Suprapubic skin (tissue), 4 donors: ENCODE data around the gene RBP2. TPM values are rescaled to one million over a fixed set of nuclear protein-coding genes. Genes with fewer than 3 reads are reported as not detected.

Experiments
- DNase-seq, 2 donors: peaks; one replicate each; pipeline ENCODE4 v3.0.0-alpha.2; 2019; ENCODE audit warnings: low spot score in 2 of 2
- H3K27ac ChIP-seq: fragments of 200-600 bp; sonication (generic); one replicate; pipeline ENCODE4 v1.5.1; 2019
- H3K27me3 ChIP-seq: fragments of 200-600 bp; sonication (generic); one replicate; pipeline ENCODE4 v1.5.1; 2019
- H3K36me3 ChIP-seq: fragments of 200-600 bp; sonication (generic); one replicate; pipeline ENCODE4 v1.5.1; 2019
- H3K4me1 ChIP-seq: fragments of 200-600 bp; sonication (generic); one replicate; pipeline ENCODE4 v1.5.1; 2019
- H3K4me3 ChIP-seq: fragments of 200-600 bp; sonication (generic); one replicate; pipeline ENCODE4 v1.5.1; 2019; ENCODE audit warnings: mild to moderate bottlenecking
- H3K9me3 ChIP-seq: fragments of 200-600 bp; sonication (generic); one replicate; pipeline ENCODE4 v1.5.1; 2019
- CTCF ChIP-seq, 2 donors: fragments of 200-600 bp in 1 of 2; fragments of 450-650 bp in 1 of 2; sonication (generic) in 1 of 2; IDR thresholded peaks; one replicate each; pipeline ENCODE4 v1.5.1; 2016 to 2019; ENCODE audit warnings: antibody characterized with exemption in 2 of 2, mild to moderate bottlenecking in 1 of 2, moderate library complexity in 1 of 2
- EP300 ChIP-seq: sonication (generic); formaldehyde crosslinking; IDR thresholded peaks from one replicate; pipeline ENCODE4 v1.6.1; 2017; ENCODE audit warnings: antibody characterized with exemption
- POLR2A ChIP-seq, 2 donors: fragments of 450-650 bp; IDR thresholded peaks; one replicate each; pipeline ENCODE4 v1.6.1; 2017; ENCODE audit warnings: antibody characterized with exemption in 2 of 2, mild to moderate bottlenecking in 2 of 2, moderate library complexity in 2 of 2
- POLR2AphosphoS5 ChIP-seq, 3 donors: sonication (generic); formaldehyde crosslinking; IDR thresholded peaks; one replicate each; pipeline ENCODE4 v1.6.1; 2017; ENCODE audit warnings: antibody characterized with exemption in 3 of 3
- WGBS: methylation state at CpG from one replicate; pipeline ENCODE4 v1.1.5; 2018; 5-methylcytosine and 5-hydroxymethylcytosine counted together
- total RNA-seq, 4 donors: library from RNA; depleted of rRNA; stranded (reverse); fragments of >200 nt; gene quantifications; one replicate each; pipeline ENCODE4 v1.1.0, GENCODE V29; 2016

Gene RBP2
- total RNA-seq, 4 donors from 2014 or later: not detected

- no peaks in the 10 kb centered on the region for H3K9me3 ChIP-seq
- H3K27ac ChIP-seq: no peak overlapping the region
- no peaks in the 10 kb centered on the region for H3K4me1 ChIP-seq
- no peak for DNase-seq
- TF ChIP-seq CTCF (IDR thresholded peaks at IDR 0.05): no peak
- no peak for TF ChIP-seq EP300
- TF ChIP-seq POLR2AphosphoS5 (IDR thresholded peaks at IDR 0.05): no peak
- TF ChIP-seq POLR2A (IDR thresholded peaks at IDR 0.05): no peak
- H3K4me3 ChIP-seq: no peak overlapping the region
- WGBS: 81% methylated on average over 2 of the region's 2 CpGs
- H3K27me3 ChIP-seq: no peaks in the 10 kb centered on the region
- peaks cover under 1% of the 10 kb centered on the region for H3K36me3 ChIP-seq
Measured at GRCh38 chr3:139499536-139499935, 23.2 kb upstream of the RBP2 start.

GRCh38 chr3:139493826-139494385 lies 17.6 kb upstream of the RBP2 start:
- no peak overlapping the region for H3K27ac ChIP-seq
- H3K9me3 ChIP-seq: no peaks in the 10 kb centered on the region
- H3K36me3 ChIP-seq: peaks cover 3% of the 10 kb centered on the region
- no peak overlapping the region for H3K4me3 ChIP-seq
- no peaks in the 10 kb centered on the region for H3K27me3 ChIP-seq
- 86% methylated on average over 1 of the region's 6 CpGs for WGBS
- TF ChIP-seq POLR2AphosphoS5 (IDR thresholded peaks at IDR 0.05): no peak
- TF ChIP-seq EP300: no peak
- no peak for TF ChIP-seq POLR2A (IDR thresholded peaks at IDR 0.05)
- TF ChIP-seq CTCF (IDR thresholded peaks at IDR 0.05): no peak
- H3K4me1 ChIP-seq: no peaks in the 10 kb centered on the region
- no peak for DNase-seq

GRCh38 chr3:139491966-139492365 lies 15.7 kb upstream of the RBP2 start:
- TF ChIP-seq POLR2AphosphoS5 (IDR thresholded peaks at IDR 0.05): no peak
- no peak for TF ChIP-seq POLR2A (IDR thresholded peaks at IDR 0.05)
- TF ChIP-seq CTCF (IDR thresholded peaks at IDR 0.05): no peak
- TF ChIP-seq EP300: no peak
- H3K36me3 ChIP-seq: peaks cover 3% of the 10 kb centered on the region
- peaks cover 3% of the 10 kb centered on the region for H3K9me3 ChIP-seq
- no peak overlapping the region for H3K4me3 ChIP-seq
- no peak for DNase-seq
- H3K4me1 ChIP-seq: no peaks in the 10 kb centered on the region
- H3K27ac ChIP-seq: no peak overlapping the region
- 80% methylated on average over 1 of the region's 1 CpG for WGBS
- no peaks in the 10 kb centered on the region for H3K27me3 ChIP-seq

GRCh38 chr3:139491027-139491700 lies 14.8 kb upstream of the RBP2 start:
- no peak overlapping the region for H3K4me3 ChIP-seq
- H3K27ac ChIP-seq: no peak overlapping the region
- WGBS: no CpG with 5 or more reads among the region's 1 CpG
- H3K27me3 ChIP-seq: no peaks in the 10 kb centered on the region
- peaks cover 3% of the 10 kb centered on the region for H3K36me3 ChIP-seq
- no peak for DNase-seq
- no peaks in the 10 kb centered on the region for H3K4me1 ChIP-seq
- TF ChIP-seq POLR2A (IDR thresholded peaks at IDR 0.05) (no peak), POLR2AphosphoS5 (IDR thresholded peaks at IDR 0.05) (no peak), CTCF (IDR thresholded peaks at IDR 0.05) (no peak), EP300 (no peak)
- H3K9me3 ChIP-seq: peaks cover 3% of the 10 kb centered on the region

- no peak for DNase-seq
- H3K27me3 ChIP-seq: no peaks in the 10 kb centered on the region
- H3K27ac ChIP-seq: no peak overlapping the region
- TF ChIP-seq POLR2AphosphoS5 (IDR thresholded peaks at IDR 0.05) (no peak), POLR2A (IDR thresholded peaks at IDR 0.05) (no peak), EP300 (no peak), CTCF (IDR thresholded peaks at IDR 0.05) (no peak)
- WGBS: 43% methylated on average over 1 of the region's 1 CpG
- H3K4me1 ChIP-seq: peaks cover 8% of the 10 kb centered on the region
- no peak overlapping the region for H3K4me3 ChIP-seq
- H3K9me3 ChIP-seq: no peaks in the 10 kb centered on the region
- no peaks in the 10 kb centered on the region for H3K36me3 ChIP-seq
Measured at GRCh38 chr3:139482206-139482605, 5.9 kb upstream of the RBP2 start.
